SK-N-SH treated with all-trans-retinoic acid at 6 μM for 48 hours (cell line): ENCODE results near the gene SNAP91.

Experiments used
- ATAC-seq: fragments of 200-7000 bp; cut with Tn5 transposase; 3 replicates; pipeline ENCODE4 v1.9.1; 2020; ENCODE audit warnings: mild to moderate bottlenecking, moderate library complexity
- ARNTL ChIP-seq: fragments of 450-650 bp; formaldehyde crosslinking; IDR thresholded peaks from 2 replicates; pipeline ENCODE4 v1.5.0; 2020; ENCODE audit warnings: low read depth, mild to moderate bottlenecking, moderate library complexity, borderline replicate concordance
- BACH2 ChIP-seq: fragments of 250-450 bp; sonication (Bioruptor Pico); IDR thresholded peaks from 2 replicates; pipeline ENCODE4 v1.9.0; 2021; ENCODE audit warnings: mild to moderate bottlenecking, borderline replicate concordance
- ESRRG ChIP-seq: fragments of 250-450 bp; sonication (Bioruptor Pico); IDR thresholded peaks from 2 replicates; pipeline ENCODE4 v1.6.1; 2021; ENCODE audit warnings: mild to moderate bottlenecking
- ISL1 ChIP-seq: fragments of 250-450 bp; sonication (Bioruptor Pico); IDR thresholded peaks from 2 replicates; pipeline ENCODE4 v2.1.2; 2022; ENCODE audit warnings: mild to moderate bottlenecking, moderate library complexity
- OSR1 ChIP-seq: fragments of 250-450 bp; sonication (Bioruptor Pico); IDR thresholded peaks from 2 replicates; pipeline ENCODE4 v1.8.0; 2022; ENCODE audit warnings: moderate library complexity, mild to moderate bottlenecking, inconsistent platforms
- PPARA ChIP-seq: fragments of 250-450 bp; sonication (Bioruptor Pico); IDR thresholded peaks from 2 replicates; pipeline ENCODE4 v1.5.0; 2020; ENCODE audit warnings: mild to moderate bottlenecking, borderline replicate concordance
- SNAI2 ChIP-seq: fragments of 250-450 bp; sonication (Bioruptor Pico); IDR thresholded peaks from 2 replicates; pipeline ENCODE4 v1.5.0; 2020; ENCODE audit warnings: mild to moderate bottlenecking, moderate library complexity
- TCF4 ChIP-seq: fragments of 250-450 bp; sonication (Bioruptor Pico); IDR thresholded peaks from 2 replicates; pipeline ENCODE4 v1.8.0; 2021; ENCODE audit warnings: mild to moderate bottlenecking, moderate library complexity, borderline replicate concordance
- TOX ChIP-seq: fragments of 250-450 bp; sonication (Bioruptor Pico); IDR thresholded peaks from 2 replicates; pipeline ENCODE4 v1.8.0; 2021; ENCODE audit warnings: mild to moderate bottlenecking, moderate library complexity, borderline replicate concordance
- ZC3H10 ChIP-seq: fragments of 250-450 bp; sonication (Bioruptor Pico); IDR thresholded peaks from 2 replicates; pipeline ENCODE4 v1.5.1; 2021; ENCODE audit warnings: mild to moderate bottlenecking, moderate library complexity
- ZFP3 ChIP-seq: fragments of 250-450 bp; sonication (Bioruptor Pico); IDR thresholded peaks from 2 replicates; pipeline ENCODE4 v1.5.0; 2020; ENCODE audit warnings: mild to moderate bottlenecking, moderate library complexity
- ZFP30 ChIP-seq: fragments of 450-650 bp; formaldehyde crosslinking; IDR thresholded peaks from 2 replicates; pipeline ENCODE4 v1.5.0; 2022; ENCODE audit warnings: mild to moderate bottlenecking, moderate library complexity
- ZNF565 ChIP-seq: fragments of 450-650 bp; formaldehyde crosslinking; conservative IDR thresholded peaks from 2 replicates; pipeline ENCODE4 v1.5.0; 2020; ENCODE audit warnings: low read depth, mild to moderate bottlenecking, moderate library complexity
- ZNF8 ChIP-seq: fragments of 450-650 bp; formaldehyde crosslinking; IDR thresholded peaks from 2 replicates; pipeline ENCODE4 v1.5.0; 2020; ENCODE audit warnings: mild to moderate bottlenecking, moderate library complexity
- TF ChIP-seq, protein P1 (sequence below): fragments of 250-450 bp; sonication (Bioruptor Pico); IDR thresholded peaks from 2 replicates; pipeline ENCODE4 v1.5.0; 2020; ENCODE audit warnings: mild to moderate bottlenecking, moderate library complexity
- TF ChIP-seq, protein P2 (sequence below): fragments of 250-450 bp; sonication (Bioruptor Pico); IDR thresholded peaks from 2 replicates; pipeline ENCODE4 v1.5.1; 2020; ENCODE audit warnings: low read depth, mild to moderate bottlenecking, moderate library complexity
- TF ChIP-seq, protein P3 (sequence below): fragments of 250-450 bp; sonication (Bioruptor Pico); IDR thresholded peaks from 2 replicates; pipeline ENCODE4 v1.5.1; 2021; ENCODE audit warnings: mild to moderate bottlenecking, moderate library complexity

SNAP91 gene

DNA sequence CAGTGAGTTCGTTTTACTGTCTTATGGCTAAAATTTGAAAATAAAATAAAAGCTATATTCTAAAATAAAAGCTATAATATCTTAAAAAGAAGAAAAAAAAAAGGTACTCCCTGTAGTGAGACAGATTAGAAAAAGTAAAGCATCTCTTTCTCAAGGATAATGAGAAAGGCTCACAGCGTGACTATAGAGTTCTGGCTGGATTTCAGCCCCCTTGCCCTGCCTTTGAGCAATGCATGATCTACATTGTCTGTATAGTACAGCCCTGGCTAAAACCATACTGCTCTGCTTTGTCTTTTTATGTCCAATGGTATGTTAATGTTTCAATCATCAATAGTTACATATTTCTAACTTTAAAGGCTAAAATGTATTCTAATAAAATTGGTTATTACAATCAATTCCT lies 105.3 kb downstream of the SNAP91 start (continued):
- TF ChIP-seq OSR1 (CRISPR knock-in tag) (no peak), ZNF8 (CRISPR knock-in tag) (no peak)

DNA sequence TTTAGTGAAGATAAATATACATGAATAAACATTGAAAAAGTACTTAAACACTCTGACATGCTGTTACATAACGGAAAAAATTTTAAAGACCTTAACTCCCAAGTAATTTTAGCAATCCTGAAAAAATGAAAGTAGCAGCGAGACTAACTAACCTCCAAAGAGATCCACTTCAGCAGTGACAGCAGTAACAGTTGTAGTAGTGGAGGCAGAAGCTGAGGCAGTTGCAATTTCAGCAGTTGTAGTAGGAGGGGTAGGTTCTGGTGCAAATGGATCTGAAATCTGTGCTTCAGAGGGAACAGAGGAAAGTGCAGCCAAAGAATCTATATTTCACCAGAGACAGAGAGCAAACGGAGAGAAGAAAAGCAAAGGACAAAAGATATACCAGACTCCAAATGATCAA lies 107.8 kb downstream of the SNAP91 start:
- TF ChIP-seq SNAI2 (CRISPR knock-in tag) (no peak), BACH2 (CRISPR knock-in tag) (no peak), ARNTL (CRISPR knock-in tag) (no peak), ZFP30 (no peak), TOX (CRISPR knock-in tag) (no peak), TCF4 (CRISPR knock-in tag) (no peak), PPARA (no peak), ESRRG (CRISPR knock-in tag) (no peak), OSR1 (CRISPR knock-in tag) (no peak), ZC3H10 (CRISPR knock-in tag) (no peak)
- TF ChIP-seq, protein P1, sequence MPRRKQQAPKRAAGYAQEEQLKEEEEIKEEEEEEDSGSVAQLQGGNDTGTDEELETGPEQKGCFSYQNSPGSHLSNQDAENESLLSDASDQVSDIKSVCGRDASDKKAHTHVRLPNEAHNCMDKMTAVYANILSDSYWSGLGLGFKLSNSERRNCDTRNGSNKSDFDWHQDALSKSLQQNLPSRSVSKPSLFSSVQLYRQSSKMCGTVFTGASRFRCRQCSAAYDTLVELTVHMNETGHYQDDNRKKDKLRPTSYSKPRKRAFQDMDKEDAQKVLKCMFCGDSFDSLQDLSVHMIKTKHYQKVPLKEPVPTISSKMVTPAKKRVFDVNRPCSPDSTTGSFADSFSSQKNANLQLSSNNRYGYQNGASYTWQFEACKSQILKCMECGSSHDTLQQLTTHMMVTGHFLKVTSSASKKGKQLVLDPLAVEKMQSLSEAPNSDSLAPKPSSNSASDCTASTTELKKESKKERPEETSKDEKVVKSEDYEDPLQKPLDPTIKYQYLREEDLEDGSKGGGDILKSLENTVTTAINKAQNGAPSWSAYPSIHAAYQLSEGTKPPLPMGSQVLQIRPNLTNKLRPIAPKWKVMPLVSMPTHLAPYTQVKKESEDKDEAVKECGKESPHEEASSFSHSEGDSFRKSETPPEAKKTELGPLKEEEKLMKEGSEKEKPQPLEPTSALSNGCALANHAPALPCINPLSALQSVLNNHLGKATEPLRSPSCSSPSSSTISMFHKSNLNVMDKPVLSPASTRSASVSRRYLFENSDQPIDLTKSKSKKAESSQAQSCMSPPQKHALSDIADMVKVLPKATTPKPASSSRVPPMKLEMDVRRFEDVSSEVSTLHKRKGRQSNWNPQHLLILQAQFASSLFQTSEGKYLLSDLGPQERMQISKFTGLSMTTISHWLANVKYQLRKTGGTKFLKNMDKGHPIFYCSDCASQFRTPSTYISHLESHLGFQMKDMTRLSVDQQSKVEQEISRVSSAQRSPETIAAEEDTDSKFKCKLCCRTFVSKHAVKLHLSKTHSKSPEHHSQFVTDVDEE (CRISPR knock-in tag) = no peak
- TF ChIP-seq, protein P2, sequence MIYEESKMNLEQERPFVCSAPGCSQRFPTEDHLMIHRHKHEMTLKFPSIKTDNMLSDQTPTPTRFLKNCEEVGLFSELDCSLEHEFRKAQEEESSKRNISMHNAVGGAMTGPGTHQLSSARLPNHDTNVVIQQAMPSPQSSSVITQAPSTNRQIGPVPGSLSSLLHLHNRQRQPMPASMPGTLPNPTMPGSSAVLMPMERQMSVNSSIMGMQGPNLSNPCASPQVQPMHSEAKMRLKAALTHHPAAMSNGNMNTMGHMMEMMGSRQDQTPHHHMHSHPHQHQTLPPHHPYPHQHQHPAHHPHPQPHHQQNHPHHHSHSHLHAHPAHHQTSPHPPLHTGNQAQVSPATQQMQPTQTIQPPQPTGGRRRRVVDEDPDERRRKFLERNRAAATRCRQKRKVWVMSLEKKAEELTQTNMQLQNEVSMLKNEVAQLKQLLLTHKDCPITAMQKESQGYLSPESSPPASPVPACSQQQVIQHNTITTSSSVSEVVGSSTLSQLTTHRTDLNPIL = no peak
- TF ChIP-seq, protein P3, sequence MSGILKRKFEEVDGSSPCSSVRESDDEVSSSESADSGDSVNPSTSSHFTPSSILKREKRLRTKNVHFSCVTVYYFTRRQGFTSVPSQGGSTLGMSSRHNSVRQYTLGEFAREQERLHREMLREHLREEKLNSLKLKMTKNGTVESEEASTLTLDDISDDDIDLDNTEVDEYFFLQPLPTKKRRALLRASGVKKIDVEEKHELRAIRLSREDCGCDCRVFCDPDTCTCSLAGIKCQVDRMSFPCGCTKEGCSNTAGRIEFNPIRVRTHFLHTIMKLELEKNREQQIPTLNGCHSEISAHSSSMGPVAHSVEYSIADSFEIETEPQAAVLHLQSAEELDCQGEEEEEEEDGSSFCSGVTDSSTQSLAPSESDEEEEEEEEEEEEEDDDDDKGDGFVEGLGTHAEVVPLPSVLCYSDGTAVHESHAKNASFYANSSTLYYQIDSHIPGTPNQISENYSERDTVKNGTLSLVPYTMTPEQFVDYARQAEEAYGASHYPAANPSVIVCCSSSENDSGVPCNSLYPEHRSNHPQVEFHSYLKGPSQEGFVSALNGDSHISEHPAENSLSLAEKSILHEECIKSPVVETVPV (CRISPR knock-in tag) = no peak
- ATAC-seq = no peak

DNA sequence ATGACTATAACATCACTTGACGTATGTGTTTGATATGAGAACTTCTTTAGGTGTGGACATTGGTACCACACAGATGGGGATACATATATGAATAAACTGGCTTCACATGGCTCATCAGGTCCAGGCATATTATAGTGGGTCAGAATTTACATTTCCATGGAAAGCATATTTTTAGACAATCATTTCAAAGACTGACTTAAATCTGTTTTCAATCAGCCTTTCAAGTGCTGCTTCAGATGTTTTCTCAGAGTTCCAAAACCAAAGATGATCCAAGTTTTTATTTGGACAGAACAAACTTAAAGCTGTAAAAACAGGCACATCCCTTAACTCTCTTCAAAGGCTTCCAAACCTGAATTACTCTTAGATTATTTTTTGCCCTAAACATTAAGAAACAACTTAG lies 108.4 kb downstream of the SNAP91 start:
- TF ChIP-seq, protein P3 (CRISPR knock-in tag) = no peak
- TF ChIP-seq SNAI2 (CRISPR knock-in tag) = no peak
- no peak for TF ChIP-seq ZNF8 (CRISPR knock-in tag)
- no peak for ATAC-seq

DNA sequence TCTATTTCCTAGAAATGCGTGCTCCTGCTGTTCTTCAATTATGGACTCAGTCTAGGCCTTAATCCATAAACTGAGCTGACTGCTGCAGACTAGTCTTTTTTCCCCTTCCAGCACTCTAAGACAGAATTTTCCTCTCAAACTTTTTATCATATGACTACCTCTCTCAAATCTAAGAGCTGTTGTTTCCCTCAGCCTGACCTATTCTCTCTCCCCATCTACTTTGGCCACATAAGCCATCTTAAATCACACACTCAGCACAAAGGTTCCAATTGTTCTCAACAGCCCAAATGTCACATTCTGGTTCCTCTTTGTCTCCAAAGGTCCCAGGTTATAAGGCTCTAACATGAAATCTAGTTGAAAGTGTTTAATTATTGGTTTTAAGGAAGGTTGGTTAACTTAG lies 111.4 kb downstream of the SNAP91 start:
- TF ChIP-seq ZNF565 (CRISPR knock-in tag) = no peak
- TF ChIP-seq SNAI2 (CRISPR knock-in tag) = no peak
- TF ChIP-seq ZFP30 = no peak
- ATAC-seq = no peak

DNA sequence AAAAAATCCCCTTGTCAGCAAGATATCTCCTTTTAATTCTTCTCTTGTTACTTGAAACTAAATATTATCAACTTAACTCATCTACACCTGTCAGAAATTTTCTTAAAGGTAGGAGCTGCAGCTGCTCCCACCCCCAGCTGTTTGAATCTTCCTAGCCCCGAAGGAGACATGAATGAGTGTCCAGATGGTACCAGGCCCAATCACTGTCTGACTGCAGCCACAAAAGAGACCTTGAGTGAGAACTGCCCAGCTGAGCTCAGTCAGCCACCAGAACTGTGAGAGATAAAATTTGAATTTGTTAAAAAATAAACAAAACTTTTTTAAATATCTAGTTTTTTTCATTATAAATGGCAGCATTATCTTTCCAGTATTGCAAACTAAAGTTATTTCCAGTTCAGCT lies 111.8 kb downstream of the SNAP91 start:
- ATAC-seq = no peak
- TF ChIP-seq ZC3H10 (CRISPR knock-in tag) = no peak
- TF ChIP-seq TCF4 (CRISPR knock-in tag) = no peak
- TF ChIP-seq ISL1 (CRISPR knock-in tag) = no peak
- TF ChIP-seq SNAI2 (CRISPR knock-in tag) = no peak
- no peak for TF ChIP-seq ARNTL (CRISPR knock-in tag)
- TF ChIP-seq, protein P3 (CRISPR knock-in tag) = no peak
- no peak for TF ChIP-seq BACH2 (CRISPR knock-in tag)
- TF ChIP-seq ZFP3 (CRISPR knock-in tag) = no peak
- TF ChIP-seq, protein P1 (CRISPR knock-in tag) = no peak
- TF ChIP-seq, protein P2 = no peak
- no peak for TF ChIP-seq TOX (CRISPR knock-in tag)
- no peak for TF ChIP-seq OSR1 (CRISPR knock-in tag)
- no peak for TF ChIP-seq PPARA
- no peak for TF ChIP-seq ESRRG (CRISPR knock-in tag)
